ENCODE measurements around the gene NHSL2. TPM values are rescaled to one million over a fixed set of nuclear protein-coding genes. Genes with fewer than 3 reads are reported as not detected.
A peak's percentile ranks its signal among the peaks of the same experiment; 100 is the strongest.

Gene NHSL2
- total RNA-seq, 4 donors from 2014 or later: 16.2 to 26.5 (median 23.0) TPM

GRCh38 chrX:71922686-71923085, 12.0 kb downstream of the NHSL2 start:
- Histone ChIP-seq H3K4me3 (no peak overlapping the region), H3K27ac (peak overlapping the region in 1 of 4 donors; percentile 44), H3K27me3 (peaks cover 0 to 8% of the 10 kb centered on the region in 2 donors), H3K9me3 (no peaks in the 10 kb centered on the region), H3K36me3 (no peaks in the 10 kb centered on the region), H3K4me1 (no peaks in the 10 kb centered on the region)
- no peak for TF ChIP-seq POLR2A (IDR thresholded peaks at IDR 0.05)
- peak in 1 of 2 donors; percentile 31 for TF ChIP-seq EP300 (IDR thresholded peaks at IDR 0.05)
- DNase-seq (ENCODE audit: low spot score in 2 of 2): no peak
- WGBS, 2 donors: 53 to 60% methylated on average over 1 of the region's 1 CpG

- no peak for TF ChIP-seq CTCF (IDR thresholded peaks at IDR 0.05)
- TF ChIP-seq POLR2A (IDR thresholded peaks at IDR 0.05): no peak
- TF ChIP-seq EP300 (IDR thresholded peaks at IDR 0.05): no peak
- WGBS, 2 donors: 21 to 59% methylated on average over 2 to 3 of the region's 3 CpGs
Observed at GRCh38 chrX:71923516-71923915, 12.9 kb downstream of the NHSL2 start.

GRCh38 chrX:71927040-71927439, 16.4 kb downstream of the NHSL2 start:
- 48 to 63% methylated on average over 5 to 7 of the region's 7 CpGs for WGBS, 2 donors
- DNase-seq (ENCODE audit: low spot score in 2 of 2): no peak
- TF ChIP-seq EP300 (IDR thresholded peaks at IDR 0.05) (no peak), CTCF (IDR thresholded peaks at IDR 0.05) (no peak), POLR2A (IDR thresholded peaks at IDR 0.05) (no peak)
- Histone ChIP-seq H3K9me3 (no peaks in the 10 kb centered on the region), H3K4me1 (no peaks in the 10 kb centered on the region), H3K27me3 (peaks cover 0 to 11% of the 10 kb centered on the region in 2 donors), H3K27ac (peak overlapping the region in 1 of 4 donors; percentile 4), H3K36me3 (no peaks in the 10 kb centered on the region), H3K4me3 (no peak overlapping the region)

More at GRCh38 chrX:71923516-71923915, 12.9 kb downstream of the NHSL2 start:
- H3K27me3 ChIP-seq: peaks cover 0 to 4% of the 10 kb centered on the region in 2 donors
- H3K36me3 ChIP-seq: no peaks in the 10 kb centered on the region
- no peak for DNase-seq (ENCODE audit: low spot score in 2 of 2)
- H3K4me3 ChIP-seq: no peak overlapping the region
- no peaks in the 10 kb centered on the region for H3K9me3 ChIP-seq
- H3K4me1 ChIP-seq: no peaks in the 10 kb centered on the region
- H3K27ac ChIP-seq: peak overlapping the region in 1 of 4 donors; percentile 29

GRCh38 chrX:71928856-71929255, 18.2 kb downstream of the NHSL2 start:
- Histone ChIP-seq H3K27ac (no peak overlapping the region), H3K9me3 (no peaks in the 10 kb centered on the region), H3K4me3 (no peak overlapping the region), H3K36me3 (no peaks in the 10 kb centered on the region), H3K27me3 (peaks cover 0 to 16% of the 10 kb centered on the region in 2 donors), H3K4me1 (no peaks in the 10 kb centered on the region)
- no peak for DNase-seq (ENCODE audit: low spot score in 2 of 2)
- TF ChIP-seq EP300 (IDR thresholded peaks at IDR 0.05) (no peak), POLR2A (IDR thresholded peaks at IDR 0.05) (no peak), CTCF (IDR thresholded peaks at IDR 0.05) (no peak)
- WGBS, 2 donors: 82 to 86% methylated on average over 2 of the region's 2 CpGs

DNA sequence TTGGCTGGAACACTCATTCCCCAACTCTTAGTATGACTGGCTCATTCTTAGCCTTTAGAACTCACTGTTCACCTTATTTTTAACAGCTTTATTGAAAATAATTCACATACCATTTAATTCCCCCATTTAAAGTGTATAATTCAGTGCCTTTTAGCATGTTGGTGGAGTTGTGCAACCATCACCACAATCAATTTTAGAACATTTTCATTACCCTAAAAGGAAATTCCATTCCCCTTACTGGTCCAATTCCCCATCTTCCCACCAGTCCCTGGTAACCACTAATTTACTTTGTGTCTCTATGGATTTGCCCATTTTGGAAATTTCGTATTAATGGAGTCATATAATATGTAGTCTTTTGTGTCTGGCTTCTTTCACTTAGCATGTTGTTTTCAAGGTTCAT, 19.7 kb downstream of the NHSL2 start:
- H3K27ac ChIP-seq: no peak overlapping the region
- H3K36me3 ChIP-seq: no peaks in the 10 kb centered on the region
- H3K9me3 ChIP-seq: no peaks in the 10 kb centered on the region
- TF ChIP-seq EP300 (IDR thresholded peaks at IDR 0.05) (no peak), CTCF (IDR thresholded peaks at IDR 0.05) (no peak), POLR2A (IDR thresholded peaks at IDR 0.05) (no peak)
- 67 to 92% methylated on average over 1 of the region's 1 CpG for WGBS, 2 donors
- H3K4me1 ChIP-seq: no peaks in the 10 kb centered on the region
- no peak overlapping the region for H3K4me3 ChIP-seq
- peaks cover 0 to 25% of the 10 kb centered on the region in 2 donors for H3K27me3 ChIP-seq
- DNase-seq (ENCODE audit: low spot score in 2 of 2): no peak

- Histone ChIP-seq H3K27ac (peak overlapping the region in 2 of 4 donors; percentile 74 to 82), H3K9me3 (no peaks in the 10 kb centered on the region), H3K36me3 (no peaks in the 10 kb centered on the region), H3K27me3 (peaks cover 0 to 29% of the 10 kb centered on the region in 2 donors), H3K4me3 (no peak overlapping the region), H3K4me1 (peaks cover 0 to 7% (median 0%) of the 10 kb centered on the region in 4 donors)
- TF ChIP-seq EP300 (IDR thresholded peaks at IDR 0.05) (peak in 1 of 2 donors; percentile 44), CTCF (IDR thresholded peaks at IDR 0.05) (no peak)
- peak; percentile 26 to 50 for DNase-seq (ENCODE audit: low spot score in 2 of 2)
- 39 to 52% methylated on average over 3 of the region's 3 CpGs for WGBS, 2 donors
Observed at GRCh38 chrX:71935476-71935875, 24.8 kb downstream of the NHSL2 start.
